NCI-H460 (cell line): Measurements from ENCODE around the gene WASHC3. TPM values are rescaled to one million over a fixed set of nuclear protein-coding genes. Genes with fewer than 3 reads are reported as not detected.
"Not testable (repeated sequence)": the region's sequence is repeated elsewhere in the genome, so short reads cannot be mapped to it uniquely, and the experiment has no call there.

Source experiments
- DNase-seq: peaks from one replicate; pipeline ENCODE4 v3.0.0-alpha.2; 2016; ENCODE audit warnings: low read depth; ENCODE audit errors: extremely low read depth
- total RNA-seq: library from RNA; depleted of rRNA; stranded (reverse); fragments of >200 nt; shearing (Covaris generic); gene quantifications from 2 replicates; pipeline ENCODE4 v1.2.3, GENCODE V29; 2014

The WASHC3 gene
- total RNA-seq, 1 experiment from 2014 or later = 53.4 TPM

DNA sequence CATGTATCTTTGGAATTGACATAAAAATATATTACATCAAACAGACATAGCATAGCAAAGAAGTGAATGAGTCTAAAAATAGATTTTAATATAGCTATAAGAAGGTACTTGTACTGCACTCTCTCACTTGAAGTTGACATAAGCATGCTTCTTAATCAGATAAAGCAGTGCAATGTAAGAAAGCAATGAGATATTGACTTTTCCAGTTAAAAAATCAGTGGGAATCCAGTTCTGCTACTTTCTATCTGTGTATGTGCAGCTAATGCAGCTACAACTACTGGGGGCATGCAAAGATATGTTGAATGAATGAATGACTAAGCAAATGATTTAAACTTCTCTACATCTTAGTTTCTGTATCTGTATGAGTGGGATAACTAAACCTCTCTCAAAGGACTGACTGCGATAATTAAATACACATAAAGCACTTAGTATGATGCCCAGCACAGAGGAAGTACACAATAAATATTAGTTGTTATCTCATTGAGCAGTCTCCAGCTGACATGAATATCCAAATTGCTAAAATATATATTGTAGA lies 10.3 kb downstream of the WASHC3 start:
- DNase-seq = no peak

DNA sequence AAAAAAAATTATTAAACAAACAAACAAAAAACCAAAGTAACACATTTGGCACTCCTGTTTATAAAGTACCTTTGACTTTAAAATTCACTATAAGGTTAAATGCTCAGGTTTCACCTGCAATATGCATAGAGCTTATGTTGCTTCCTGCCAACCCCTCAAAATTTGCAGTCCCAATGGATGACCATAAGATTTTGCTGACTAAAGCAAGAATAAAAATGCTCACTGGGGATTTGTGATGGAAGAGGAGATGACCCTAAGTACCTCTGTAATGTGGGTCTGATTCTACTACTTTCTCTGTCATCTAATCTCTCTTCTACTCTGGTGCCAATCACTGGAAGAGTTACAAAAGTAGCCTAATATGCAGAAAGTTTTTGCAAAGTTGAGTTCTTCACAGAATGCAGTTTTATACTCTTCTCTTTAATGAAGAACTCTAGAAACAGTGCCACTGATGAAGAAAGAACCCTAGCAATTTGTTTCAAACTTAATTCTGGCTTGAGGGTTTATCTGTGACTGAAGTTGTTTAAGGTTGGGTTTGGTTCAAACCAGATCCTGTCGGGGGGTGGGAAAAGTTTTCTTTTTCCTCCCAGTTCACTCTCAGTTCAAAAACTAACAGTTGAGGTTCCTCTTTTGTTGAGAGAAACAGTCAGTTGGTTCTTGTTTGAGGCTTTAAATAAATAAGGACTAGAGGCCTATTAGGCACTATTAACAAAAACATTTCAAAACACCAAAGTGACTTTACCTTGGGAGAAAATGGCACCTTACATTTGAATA lies 10.9 kb downstream of the WASHC3 start:
- DNase-seq = no peak

DNA sequence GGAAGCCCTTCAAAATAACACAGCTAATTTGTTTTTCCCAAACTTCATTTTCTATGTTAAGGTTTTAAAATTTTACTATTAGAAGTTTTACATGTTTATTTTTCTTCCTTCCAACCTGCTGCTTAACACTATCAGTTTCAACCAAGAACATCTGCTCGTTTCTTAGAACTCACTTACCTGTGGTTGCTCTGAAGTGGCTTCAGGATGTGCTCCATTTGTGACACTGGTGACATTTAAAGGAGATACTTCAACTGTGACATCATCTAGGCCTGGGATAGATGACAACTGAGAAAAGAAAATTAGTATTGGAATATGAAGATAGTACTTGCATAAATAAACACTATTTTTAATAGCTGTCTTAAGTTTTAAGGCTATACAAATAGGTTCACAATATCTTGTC lies 17.9 kb downstream of the WASHC3 start:
- DNase-seq = no peak

DNA sequence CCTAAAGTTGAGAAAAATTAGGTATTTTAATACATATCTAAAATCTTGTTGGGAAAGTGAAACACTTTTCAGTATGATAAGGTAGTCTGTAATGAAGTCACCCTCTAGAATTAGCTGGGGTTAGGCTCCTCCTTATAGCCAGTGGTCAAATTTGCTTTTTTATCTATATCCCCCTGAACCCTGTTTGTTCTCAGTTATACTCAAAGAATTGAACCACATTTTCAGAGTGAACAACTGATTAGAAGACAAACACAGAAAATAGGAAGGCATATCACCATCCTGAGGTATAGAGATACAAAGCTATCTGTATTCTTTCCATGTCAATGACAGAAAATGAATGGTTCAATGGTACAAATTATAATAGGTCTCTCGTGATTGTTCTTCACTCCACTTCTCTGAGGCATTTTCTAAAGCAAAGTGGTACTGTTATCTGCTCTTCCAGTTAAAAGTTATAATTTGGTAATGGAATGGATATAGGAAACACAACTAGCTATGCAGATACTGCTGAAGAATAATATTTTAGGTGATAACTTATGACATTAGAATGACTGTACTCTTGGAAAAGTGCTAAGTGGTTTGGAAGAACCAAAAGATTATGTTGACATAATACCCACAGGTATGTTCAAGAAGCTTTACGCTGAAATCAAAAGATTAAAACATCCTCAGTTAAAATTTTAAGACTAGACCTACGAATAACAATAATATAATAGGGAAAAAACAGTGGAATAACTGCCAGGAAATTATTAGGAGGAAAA lies 27.6 kb downstream of the WASHC3 start:
- no peak for DNase-seq

GRCh38 chr12:102031852-102032251 lies 29.9 kb downstream of the WASHC3 start:
- no peak for DNase-seq

- no peak for DNase-seq
These were observed 32.6 kb downstream of the WASHC3 start for GRCh38 chr12:102029141-102029540.

DNA sequence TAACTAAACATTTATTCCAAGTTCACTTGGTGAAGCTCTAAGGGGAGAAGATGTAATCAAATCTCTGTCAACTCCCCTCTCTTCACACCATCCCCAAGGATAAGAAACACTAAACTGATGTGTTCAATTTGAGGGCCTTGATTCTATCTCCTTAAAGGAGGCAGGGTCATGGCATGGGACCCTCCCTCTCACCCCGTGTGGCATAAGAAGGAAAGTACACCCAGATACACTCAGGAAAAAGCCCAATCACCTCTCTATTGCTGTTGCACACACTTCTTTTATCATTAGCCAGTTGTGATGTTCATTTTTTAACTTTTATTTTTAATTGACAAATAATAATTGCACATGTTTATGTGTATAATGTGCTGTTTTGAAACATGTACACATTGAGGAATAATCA lies 35.1 kb downstream of the WASHC3 start:
- no peak for DNase-seq

DNA sequence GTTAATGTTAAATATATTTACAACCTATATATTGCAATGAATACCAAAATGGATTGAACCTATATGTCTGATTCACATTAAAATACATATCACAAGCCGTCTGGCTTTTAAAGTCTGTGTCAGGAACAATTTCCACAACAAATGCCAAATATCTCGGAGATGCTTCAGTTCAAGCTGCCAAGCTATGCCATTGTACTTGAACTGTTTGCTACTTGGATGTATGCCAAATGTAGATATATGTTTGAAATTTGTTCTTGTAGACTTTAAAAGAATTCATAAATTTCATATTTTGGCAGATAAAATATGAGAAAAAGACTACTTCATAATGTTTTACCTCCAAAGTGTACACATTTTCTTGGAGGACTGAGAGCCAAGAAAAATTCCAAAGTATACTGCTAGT lies 37.0 kb downstream of the WASHC3 start:
- DNase-seq = no peak

DNA sequence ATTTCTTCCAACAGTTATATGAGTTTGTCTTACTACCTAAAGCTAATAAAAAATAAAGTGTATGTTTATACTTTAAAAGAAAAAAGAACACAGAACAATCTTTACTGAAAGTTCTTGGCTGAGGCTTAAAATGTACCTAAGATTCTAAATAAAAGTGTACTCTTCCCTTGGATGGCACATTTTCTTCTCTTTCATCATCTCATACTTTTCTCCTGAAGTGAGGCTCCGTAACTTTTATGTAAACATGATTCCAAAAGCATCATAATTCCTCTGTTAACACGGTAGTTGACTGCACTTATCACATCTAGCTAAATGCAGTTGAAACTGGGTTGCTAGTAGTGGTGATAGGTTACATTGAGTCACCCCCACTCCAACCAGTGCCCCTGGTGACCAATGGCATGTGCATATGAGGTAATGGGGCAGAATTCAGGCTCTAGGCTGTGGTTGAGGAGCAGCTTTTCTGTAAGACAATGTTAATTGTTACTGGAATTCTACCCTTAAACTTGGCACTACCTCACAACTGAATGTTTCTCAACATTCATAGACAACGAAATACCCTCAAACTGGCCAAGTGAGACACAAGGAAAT lies 38.4 kb downstream of the WASHC3 start:
- DNase-seq = no peak

DNA sequence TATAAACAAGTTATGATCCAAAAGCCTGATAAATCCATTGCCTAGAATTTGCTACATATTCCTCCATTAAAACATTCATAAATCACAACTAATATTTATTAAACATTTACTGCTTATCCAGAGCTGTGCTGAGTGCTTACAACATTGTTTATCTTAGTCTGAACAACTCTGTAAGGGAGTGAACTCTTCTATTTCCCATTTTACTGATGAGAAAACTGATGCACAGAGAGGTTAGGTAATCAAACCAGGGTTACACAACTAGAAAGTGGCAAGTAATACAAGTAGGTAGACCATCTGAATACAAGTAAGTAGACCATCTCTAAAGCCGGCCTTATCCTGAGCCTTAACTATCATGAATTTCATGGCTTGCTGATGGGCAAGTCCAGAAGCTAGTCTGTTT lies 39.5 kb downstream of the WASHC3 start:
- DNase-seq = no peak

DNA sequence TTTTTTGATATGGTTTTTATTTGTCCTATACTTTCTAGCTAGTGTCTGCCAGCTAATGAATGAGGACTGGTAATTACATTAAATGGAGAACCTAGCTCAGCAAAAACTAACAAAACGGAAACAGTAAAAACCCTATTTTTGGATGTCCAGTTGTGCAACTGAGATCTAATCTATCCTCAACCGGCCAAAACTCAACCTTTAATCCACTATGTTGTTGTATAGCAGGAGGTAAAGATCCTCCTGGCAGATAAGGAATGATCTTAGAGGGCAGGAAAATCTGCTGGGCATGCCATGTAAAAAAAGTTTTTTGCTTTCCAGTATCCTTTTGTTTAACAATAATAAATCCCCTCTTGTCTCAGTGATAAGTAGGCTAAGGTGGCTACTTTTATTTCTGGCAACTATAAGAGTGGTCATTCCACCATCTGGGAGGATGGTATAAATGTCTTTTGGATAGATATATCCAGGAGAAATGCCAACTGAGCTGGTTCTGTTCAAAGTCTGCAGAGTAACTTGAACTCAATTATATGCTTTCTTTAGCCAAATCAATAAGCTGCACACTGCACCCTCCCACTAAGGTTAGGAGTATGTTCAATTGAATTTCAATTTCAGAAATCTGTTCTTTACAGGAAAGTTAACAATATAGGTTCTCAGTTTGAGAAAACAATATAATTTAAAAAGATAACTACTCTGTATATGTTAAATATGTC lies 40.1 kb downstream of the WASHC3 start:
- DNase-seq = no peak

- DNase-seq = not testable (repeated sequence)
These were observed 43.2 kb downstream of the WASHC3 start for GRCh38 chr12:102018607-102019006.

DNA sequence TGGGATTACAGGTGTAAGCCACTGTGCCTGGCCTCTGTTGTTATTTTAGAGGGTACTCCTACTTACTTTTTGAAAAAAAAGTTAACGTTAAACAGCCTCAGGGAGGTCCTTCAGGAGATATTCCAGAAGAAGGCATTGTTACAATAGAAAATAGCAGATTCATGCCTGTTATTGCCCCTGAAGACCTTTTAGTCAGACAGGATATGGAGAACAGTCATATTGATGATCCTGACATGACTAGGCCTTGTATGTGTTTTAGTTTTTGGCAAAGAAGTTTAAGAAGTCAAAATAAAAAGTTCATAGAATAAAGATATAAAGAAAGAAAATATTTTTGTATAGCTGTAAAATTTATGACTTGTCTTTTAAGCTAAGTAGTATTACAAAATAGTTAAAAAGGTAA lies 45.3 kb downstream of the WASHC3 start:
- DNase-seq = no peak

GRCh38 chr12:102010265-102010994 lies 51.4 kb downstream of the WASHC3 start:
- DNase-seq = no peak

DNA sequence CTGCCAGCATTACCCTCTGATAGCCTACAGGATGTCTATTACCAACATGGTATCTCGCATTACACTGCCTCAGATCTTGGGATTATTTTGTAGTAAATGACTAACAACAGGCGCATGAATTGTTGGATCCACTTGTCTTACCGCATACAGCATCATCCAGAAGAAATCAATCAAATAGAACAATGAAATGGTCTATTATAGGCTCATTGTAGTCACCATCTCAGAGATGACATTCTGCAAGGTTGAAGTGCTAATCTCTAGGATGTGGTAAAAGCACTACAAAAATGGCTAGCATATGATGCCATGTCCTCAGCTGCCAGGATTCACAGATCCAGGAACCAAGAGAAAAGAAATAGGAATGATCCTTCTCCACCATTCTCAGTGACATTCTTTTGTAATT lies 52.0 kb downstream of the WASHC3 start:
- no peak for DNase-seq

- no peak for DNase-seq
These were observed 53.1 kb downstream of the WASHC3 start for GRCh38 chr12:102008615-102009126.

DNA sequence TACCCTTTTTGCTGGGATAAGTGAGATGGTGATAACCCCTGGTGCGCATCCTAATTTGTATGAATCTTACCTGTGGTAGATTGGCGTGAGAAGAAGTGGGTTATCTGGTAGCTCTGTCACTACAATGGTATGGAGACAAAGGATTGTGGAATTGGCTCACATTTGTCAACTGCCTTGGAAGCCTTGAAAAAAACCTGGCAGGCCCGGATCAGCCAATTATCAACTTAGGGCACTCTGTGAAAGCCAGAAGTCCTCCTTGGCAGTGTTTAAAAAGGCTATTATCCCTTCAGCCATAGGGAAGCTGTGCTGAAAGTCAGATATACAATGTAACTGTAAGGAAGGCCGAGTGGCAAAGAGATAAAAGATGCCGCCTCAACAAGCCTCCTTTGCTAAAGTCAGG lies 56.5 kb downstream of the WASHC3 start:
- no peak for DNase-seq

- no peak for DNase-seq
These were observed 64.7 kb downstream of the WASHC3 start for GRCh38 chr12:101997102-101997501.

- DNase-seq = no peak
These were observed 66.1 kb downstream of the WASHC3 start for GRCh38 chr12:101995684-101996083.

- no peak for DNase-seq
These were observed 69.7 kb downstream of the WASHC3 start for GRCh38 chr12:101992091-101992490.
